ENCODE data around the gene NEU3.
"Not testable (repeated sequence)": the region's sequence is repeated elsewhere in the genome, so short reads cannot be mapped to it uniquely, and the experiment has no call there.

The NEU3 gene

DNA sequence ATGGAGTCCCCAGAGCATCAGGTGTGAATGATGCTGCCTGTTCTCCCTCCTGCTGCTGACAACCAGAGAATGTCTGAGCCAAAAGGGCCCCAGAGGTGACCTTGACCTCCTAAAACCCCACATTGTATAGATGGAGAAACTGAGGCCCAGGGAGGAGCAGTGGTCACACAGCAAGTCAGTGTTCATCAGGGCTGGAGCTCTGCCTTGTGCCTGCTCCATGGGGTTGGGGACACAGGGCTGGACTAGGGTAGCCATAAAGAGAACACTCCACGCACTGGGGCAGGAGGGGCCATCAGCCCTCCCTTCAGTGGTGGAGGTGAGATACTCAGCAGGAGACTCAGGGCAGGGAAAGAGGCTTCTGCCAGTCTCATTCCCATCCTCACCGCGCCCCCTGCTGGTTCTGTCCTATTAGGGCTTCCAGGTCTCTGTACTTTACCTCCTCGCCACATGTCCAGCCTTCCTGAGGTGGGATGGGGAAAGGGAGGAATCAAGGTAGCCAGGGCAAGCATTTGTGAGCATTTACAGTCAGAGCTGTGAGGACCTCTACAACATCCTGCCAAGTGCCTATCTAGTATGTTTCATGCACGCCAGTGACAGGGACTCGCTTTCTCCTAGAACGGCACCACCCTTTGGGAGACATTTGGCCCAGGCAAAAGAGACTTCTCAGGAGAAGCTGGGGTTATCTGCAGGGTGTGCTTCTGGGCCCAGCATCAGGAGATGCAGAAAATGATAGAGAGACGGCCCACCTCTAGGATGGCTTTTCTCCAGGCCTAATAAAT lies 43.2 kb downstream of the NEU3 start:
- Mint-ChIP-seq H3K4me1 (peaks cover 3% of the 10 kb centered on the region), H3K9me3 (no peaks in the 10 kb centered on the region), H3K27ac (no peak overlapping the region), H3K4me3 (no peak overlapping the region), H3K27me3 (peaks cover 1% of the 10 kb centered on the region), H3K36me3 (no peaks in the 10 kb centered on the region)

DNA sequence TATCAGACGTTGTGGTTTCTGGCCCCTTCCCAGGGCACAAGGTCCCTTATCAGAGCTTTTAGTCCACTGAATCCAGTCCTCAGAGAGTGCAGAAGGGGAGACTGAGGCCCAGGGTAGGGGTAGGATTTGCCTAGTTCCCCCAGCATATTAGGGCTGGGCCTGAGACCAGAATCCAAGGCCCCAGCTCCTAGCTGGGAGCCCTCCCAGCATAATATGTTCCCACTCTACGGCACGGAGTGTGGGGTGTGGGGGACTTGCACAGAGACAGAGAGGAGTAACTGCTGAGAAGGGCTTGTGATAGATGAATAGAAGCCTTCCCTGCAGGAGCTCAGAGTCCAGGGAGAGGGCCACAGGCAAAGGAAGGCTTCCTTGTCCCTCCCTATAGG lies 43.8 kb downstream of the NEU3 start:
- no peaks in the 10 kb centered on the region for H3K9me3 Mint-ChIP-seq
- H3K4me3 Mint-ChIP-seq = no peak overlapping the region
- no peak overlapping the region for H3K27ac Mint-ChIP-seq
- peaks cover 1% of the 10 kb centered on the region for H3K27me3 Mint-ChIP-seq
- no peaks in the 10 kb centered on the region for H3K36me3 Mint-ChIP-seq
- H3K4me1 Mint-ChIP-seq = peaks cover 3% of the 10 kb centered on the region

- H3K36me3 Mint-ChIP-seq = no peaks in the 10 kb centered on the region
- H3K4me1 Mint-ChIP-seq = peaks cover 3% of the 10 kb centered on the region
- H3K27me3 Mint-ChIP-seq = peaks cover 1% of the 10 kb centered on the region
- no peaks in the 10 kb centered on the region for H3K9me3 Mint-ChIP-seq
- H3K4me3 Mint-ChIP-seq = no peak overlapping the region
- H3K27ac Mint-ChIP-seq = no peak overlapping the region
Measured at GRCh38 chr11:75033916-75034315, 45.2 kb downstream of the NEU3 start.

DNA sequence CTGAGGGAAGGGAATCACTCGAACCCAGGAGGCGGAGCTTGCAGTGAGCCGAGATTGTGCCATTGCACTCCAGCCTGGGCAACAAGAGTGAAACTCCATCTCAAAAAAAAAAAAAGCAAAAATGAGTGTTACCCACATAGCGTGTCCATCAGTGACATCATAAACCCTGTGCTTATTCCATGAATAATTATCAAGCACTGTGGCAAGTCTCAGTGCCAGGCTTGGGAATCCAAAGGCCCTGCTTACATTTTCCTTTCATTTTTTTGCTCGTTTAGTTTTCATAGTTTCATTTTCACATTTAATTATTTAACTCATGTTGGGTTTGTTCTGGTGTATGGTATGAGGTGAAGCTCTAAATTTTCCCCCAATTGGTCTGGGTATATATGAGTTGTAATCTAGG lies 46.5 kb downstream of the NEU3 start:
- no peaks in the 10 kb centered on the region for H3K9me3 Mint-ChIP-seq
- H3K36me3 Mint-ChIP-seq = no peaks in the 10 kb centered on the region
- H3K27ac Mint-ChIP-seq = no peak overlapping the region
- H3K27me3 Mint-ChIP-seq = no peaks in the 10 kb centered on the region
- peaks cover 3% of the 10 kb centered on the region for H3K4me1 Mint-ChIP-seq
- no peak overlapping the region for H3K4me3 Mint-ChIP-seq

DNA sequence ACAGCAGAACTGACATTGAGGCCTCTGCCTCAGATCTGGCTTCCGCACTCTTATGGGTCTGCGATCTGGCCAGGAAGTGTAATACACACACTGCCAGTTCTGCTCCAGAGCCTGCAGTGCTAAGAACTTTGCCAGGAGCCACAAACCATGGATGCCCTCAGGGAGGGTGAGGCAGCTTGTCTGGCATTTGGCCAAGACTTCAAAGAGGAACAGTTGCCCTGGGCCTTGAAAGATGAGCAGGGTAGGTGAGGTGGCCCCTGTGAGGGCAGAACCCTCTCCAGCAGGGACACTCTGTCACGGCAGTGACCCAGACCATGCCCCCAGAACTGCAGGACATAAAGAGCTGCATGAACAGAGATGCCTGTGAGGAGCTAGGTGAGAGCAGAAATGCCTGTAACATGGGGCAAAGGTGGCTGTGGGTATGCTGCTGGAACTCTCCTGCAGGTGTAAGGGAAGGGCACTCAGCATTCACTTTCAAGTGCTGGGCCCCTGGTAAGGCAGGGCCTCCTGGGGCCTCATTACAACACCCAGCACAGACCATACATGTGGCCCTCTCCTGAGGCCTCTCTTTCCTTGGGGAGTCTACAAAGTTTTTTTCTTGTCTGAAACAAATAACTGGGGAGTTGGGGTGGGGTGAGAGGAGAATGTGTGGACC lies 47.3 kb downstream of the NEU3 start:
- Mint-ChIP-seq H3K27ac (no peak overlapping the region), H3K36me3 (peaks cover 4% of the 10 kb centered on the region), H3K4me1 (peaks cover 3% of the 10 kb centered on the region), H3K27me3 (peaks cover 2% of the 10 kb centered on the region), H3K9me3 (no peaks in the 10 kb centered on the region), H3K4me3 (no peak overlapping the region)

- Mint-ChIP-seq H3K9me3 (no peaks in the 10 kb centered on the region), H3K4me3 (no peak overlapping the region), H3K27me3 (peaks cover 2% of the 10 kb centered on the region), H3K4me1 (peaks cover 3% of the 10 kb centered on the region), H3K36me3 (peaks cover 4% of the 10 kb centered on the region), H3K27ac (no peak overlapping the region)
Measured at GRCh38 chr11:75040167-75040770, 51.5 kb downstream of the NEU3 start.

- H3K9me3 Mint-ChIP-seq = no peaks in the 10 kb centered on the region
- H3K27me3 Mint-ChIP-seq = peaks cover 2% of the 10 kb centered on the region
- H3K4me1 Mint-ChIP-seq = no peaks in the 10 kb centered on the region
Measured at GRCh38 chr11:75041263-75041662, 52.5 kb downstream of the NEU3 start.

GRCh38 chr11:75041821-75042220 lies 53.1 kb downstream of the NEU3 start:
- H3K4me3 Mint-ChIP-seq, H3K36me3 Mint-ChIP-seq, H3K9me3 Mint-ChIP-seq, H3K4me1 Mint-ChIP-seq, H3K27ac Mint-ChIP-seq, H3K27me3 Mint-ChIP-seq: not testable (repeated sequence)

More at GRCh38 chr11:75041263-75041662, 52.5 kb downstream of the NEU3 start:
- H3K4me3 Mint-ChIP-seq = no peak overlapping the region
- H3K36me3 Mint-ChIP-seq = peaks cover 4% of the 10 kb centered on the region
- H3K27ac Mint-ChIP-seq = no peak overlapping the region

- H3K4me3 Mint-ChIP-seq, H3K9me3 Mint-ChIP-seq, H3K4me1 Mint-ChIP-seq, H3K27me3 Mint-ChIP-seq, H3K36me3 Mint-ChIP-seq, H3K27ac Mint-ChIP-seq: not testable (repeated sequence)
Measured at GRCh38 chr11:75044381-75045170, 55.8 kb downstream of the NEU3 start.

- H3K27me3 Mint-ChIP-seq, H3K9me3 Mint-ChIP-seq, H3K4me1 Mint-ChIP-seq, H3K4me3 Mint-ChIP-seq, H3K27ac Mint-ChIP-seq, H3K36me3 Mint-ChIP-seq: not testable (repeated sequence)
Measured at GRCh38 chr11:75046668-75047067, 57.9 kb downstream of the NEU3 start.

DNA sequence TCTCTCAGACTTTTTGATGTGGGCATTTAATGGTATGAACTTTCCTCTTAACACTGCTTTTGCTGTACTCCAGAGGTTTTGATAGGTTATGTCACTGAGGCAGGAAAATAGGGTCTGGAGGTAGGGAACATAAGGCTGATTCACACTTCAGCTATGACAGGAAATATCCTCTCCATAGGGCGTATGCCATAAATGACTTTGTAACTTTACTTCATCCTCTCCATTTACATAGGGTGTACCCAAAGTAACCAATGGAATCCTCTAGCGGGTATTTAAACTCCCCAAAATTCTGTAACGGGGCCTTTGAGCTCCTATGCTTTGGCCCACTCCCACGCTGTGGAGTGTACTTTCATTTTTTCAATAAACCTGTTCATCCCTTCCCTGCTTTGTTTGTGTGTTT lies 58.5 kb downstream of the NEU3 start:
- Mint-ChIP-seq H3K27me3 (no peaks in the 10 kb centered on the region), H3K4me3 (no peak overlapping the region), H3K9me3 (peaks cover under 1% of the 10 kb centered on the region)

GRCh38 chr11:75049501-75050266 lies 61.0 kb downstream of the NEU3 start:
- not testable (repeated sequence) for H3K9me3 Mint-ChIP-seq, H3K4me1 Mint-ChIP-seq, H3K27me3 Mint-ChIP-seq, H3K36me3 Mint-ChIP-seq, H3K27ac Mint-ChIP-seq, H3K4me3 Mint-ChIP-seq

More for the DNA sequence above, 58.5 kb downstream of the NEU3 start:
- no peak overlapping the region for H3K27ac Mint-ChIP-seq
- no peaks in the 10 kb centered on the region for H3K36me3 Mint-ChIP-seq
- no peaks in the 10 kb centered on the region for H3K4me1 Mint-ChIP-seq

DNA sequence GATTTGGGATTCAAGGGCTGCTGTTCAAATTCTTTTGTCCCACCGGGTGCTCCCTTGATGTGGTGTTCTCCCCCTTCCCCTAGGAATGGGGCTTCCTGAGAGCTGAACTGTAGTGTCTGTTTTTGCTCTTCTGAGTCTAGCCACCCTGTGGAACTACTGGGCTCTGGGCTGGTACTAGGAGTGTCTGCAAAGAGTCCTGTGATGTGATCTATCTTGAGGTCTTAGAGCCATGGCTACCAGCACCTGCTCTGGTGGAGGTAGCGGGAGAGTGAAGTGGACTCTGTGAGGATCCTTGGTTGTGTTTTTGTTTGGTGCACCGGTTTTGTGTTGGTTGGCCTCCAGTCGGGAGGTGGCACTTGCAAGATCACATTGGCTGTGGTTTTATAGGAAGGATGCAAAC lies 61.8 kb downstream of the NEU3 start:
- Mint-ChIP-seq H3K27me3 (peaks cover 4% of the 10 kb centered on the region), H3K9me3 (peaks cover 7% of the 10 kb centered on the region), H3K4me1 (no peaks in the 10 kb centered on the region), H3K27ac (no peak overlapping the region), H3K4me3 (no peak overlapping the region), H3K36me3 (peaks cover 7% of the 10 kb centered on the region)

- H3K27me3 Mint-ChIP-seq = peaks cover 4% of the 10 kb centered on the region
- H3K36me3 Mint-ChIP-seq = peaks cover 7% of the 10 kb centered on the region
- H3K27ac Mint-ChIP-seq = no peak overlapping the region
- no peaks in the 10 kb centered on the region for H3K4me1 Mint-ChIP-seq
- peaks cover 7% of the 10 kb centered on the region for H3K9me3 Mint-ChIP-seq
- H3K4me3 Mint-ChIP-seq = no peak overlapping the region
Measured at GRCh38 chr11:75051043-75051442, 62.3 kb downstream of the NEU3 start.

- Mint-ChIP-seq H3K4me1 (no peaks in the 10 kb centered on the region), H3K27me3 (peaks cover 4% of the 10 kb centered on the region), H3K27ac (no peak overlapping the region), H3K9me3 (peaks cover 7% of the 10 kb centered on the region), H3K4me3 (no peak overlapping the region), H3K36me3 (peaks cover 7% of the 10 kb centered on the region)
Measured at GRCh38 chr11:75052457-75052856, 63.7 kb downstream of the NEU3 start.
